Left kidney (tissue), 2 donors: Measurements from ENCODE around the gene KIF1A. TPM values are rescaled to one million over a fixed set of nuclear protein-coding genes. Genes with fewer than 3 reads are reported as not detected.

Experiments used
- DNase-seq: peaks from one replicate; pipeline ENCODE4 v3.0.0-alpha.2; 2013
- polyA plus RNA-seq: library from polyadenylated mRNA; unstranded; fragments of 120-200 nt; gene quantifications from one replicate; pipeline ENCODE4 v1.2.1, GENCODE V29; 2013; ENCODE audit not compliant: insufficient read length

KIF1A gene
- polyA plus RNA-seq, 1 donor, result 11.1 TPM

GRCh38 chr2:240736281-240737250, 83.5 kb downstream of the KIF1A start:
- DNase-seq, result no peak

GRCh38 chr2:240735476-240735875, 84.5 kb downstream of the KIF1A start:
- DNase-seq, result no peak

GRCh38 chr2:240734756-240735155, 85.3 kb downstream of the KIF1A start:
- DNase-seq, result no peak

- DNase-seq, result no peak
Observed at GRCh38 chr2:240733803-240734495, 86.1 kb downstream of the KIF1A start.

- DNase-seq, result no peak
Observed at GRCh38 chr2:240732911-240733622, 87.0 kb downstream of the KIF1A start.

- DNase-seq, result no peak
Observed at GRCh38 chr2:240732184-240732583, 87.8 kb downstream of the KIF1A start.

- no peak for DNase-seq
Observed at GRCh38 chr2:240731178-240731545, 88.9 kb downstream of the KIF1A start.

- DNase-seq, result no peak
Observed at GRCh38 chr2:240730501-240731177, 89.4 kb downstream of the KIF1A start.

- no peak for DNase-seq
Observed at GRCh38 chr2:240728827-240729226, 91.2 kb downstream of the KIF1A start.

GRCh38 chr2:240728361-240728760, 91.7 kb downstream of the KIF1A start:
- DNase-seq, result no peak

GRCh38 chr2:240727913-240728312, 92.1 kb downstream of the KIF1A start:
- DNase-seq, result no peak

GRCh38 chr2:240727439-240727838, 92.6 kb downstream of the KIF1A start:
- DNase-seq, result no peak

GRCh38 chr2:240726876-240727275, 93.1 kb downstream of the KIF1A start:
- no peak for DNase-seq

GRCh38 chr2:240725671-240726070, 94.3 kb downstream of the KIF1A start:
- DNase-seq, result no peak

- DNase-seq, result no peak
Observed at GRCh38 chr2:240725266-240725665, 94.8 kb downstream of the KIF1A start.

- no peak for DNase-seq
Observed at GRCh38 chr2:240724431-240724830, 95.6 kb downstream of the KIF1A start.

GRCh38 chr2:240723851-240724250, 96.2 kb downstream of the KIF1A start:
- no peak for DNase-seq

- no peak for DNase-seq
Observed at GRCh38 chr2:240722796-240723735, 97.0 kb downstream of the KIF1A start.

GRCh38 chr2:240722376-240722775, 97.6 kb downstream of the KIF1A start:
- DNase-seq, result no peak

GRCh38 chr2:240721596-240722180, 98.3 kb downstream of the KIF1A start:
- no peak for DNase-seq
